HFFc6 (cell line): Measurements from ENCODE around the gene ERCC3. TPM values are rescaled to one million over a fixed set of nuclear protein-coding genes. Genes with fewer than 3 reads are reported as not detected.
"Not testable (repeated sequence)": the region's sequence is repeated elsewhere in the genome, so short reads cannot be mapped to it uniquely, and the experiment has no call there.

Experiments used
- DNase-seq: peaks from one replicate; pipeline ENCODE4 v3.0.0-alpha.2; 2018
- H3K27ac Mint-ChIP-seq: 2 replicates; pipeline ENCODE4 v1.8.0; 2020; ENCODE audit warnings: mild to moderate bottlenecking, mixed read lengths
- H3K27me3 Mint-ChIP-seq: 2 replicates; pipeline ENCODE4 v1.8.0; 2021; ENCODE audit warnings: mild to moderate bottlenecking, moderate library complexity, mixed read lengths; ENCODE audit not compliant: insufficient read depth
- H3K36me3 Mint-ChIP-seq: 2 replicates; pipeline ENCODE4 v1.8.0; 2021; ENCODE audit warnings: low read depth, mixed read lengths
- H3K4me1 Mint-ChIP-seq: 2 replicates; pipeline ENCODE4 v1.8.0; 2020; ENCODE audit warnings: low read depth, mixed read lengths
- H3K4me3 Mint-ChIP-seq: 2 replicates; pipeline ENCODE4 v1.8.0; 2020; ENCODE audit warnings: mild to moderate bottlenecking, moderate library complexity, mixed read lengths
- H3K9me3 Mint-ChIP-seq: 2 replicates; pipeline ENCODE4 v1.8.0; 2020; ENCODE audit warnings: mild to moderate bottlenecking, mixed read lengths
- total RNA-seq, 6 experiments: library from RNA; stranded (reverse); fragmentation: NEBNext Ultra II Directional; extraction: Animal tissue kit (Norgen Biotek cat#: 25700); gene quantifications; 2 replicates in 1 of 6; 3 replicates in 5 of 6; pipeline ENCODE4 v1.2.3, GENCODE V29; 2021
- TF ChIP-seq, protein P1 (sequence below): fragments of 200-600 bp; sonication (generic); IDR thresholded peaks from 2 replicates; pipeline ENCODE4 v1.5.0; 2021; ENCODE audit warnings: antibody characterized with exemption, mild to moderate bottlenecking

The ERCC3 gene
- total RNA-seq, 6 experiments from 2014 or later, result 33.0 to 38.5 (median 36.3) TPM

DNA sequence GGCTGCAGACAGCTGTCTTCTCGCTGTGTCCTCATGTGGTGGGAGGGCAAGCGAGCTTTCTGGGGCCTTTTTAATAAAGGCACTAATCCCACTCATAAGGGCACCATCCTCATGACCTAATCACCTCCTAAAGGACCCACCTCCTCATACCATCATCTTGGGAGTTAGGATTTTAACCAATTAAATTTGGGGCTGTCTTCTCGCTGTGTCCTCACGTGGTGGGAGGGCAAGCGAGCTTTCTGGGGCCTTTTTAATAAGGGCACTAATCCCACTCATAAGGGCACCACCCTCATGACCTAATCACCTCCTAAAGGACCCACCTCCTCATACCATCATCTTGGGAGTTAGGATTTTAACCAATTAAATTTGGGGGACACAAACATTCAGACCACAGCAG is 66.7 kb downstream of the ERCC3 start:
- H3K4me1 Mint-ChIP-seq, result peaks cover 34% of the 10 kb centered on the region
- peaks cover 12% of the 10 kb centered on the region for H3K27me3 Mint-ChIP-seq
- H3K9me3 Mint-ChIP-seq, H3K4me3 Mint-ChIP-seq, H3K36me3 Mint-ChIP-seq, DNase-seq: not testable (repeated sequence)
- H3K27ac Mint-ChIP-seq, result peak overlapping the region; percentile 71
- TF ChIP-seq, protein P1, sequence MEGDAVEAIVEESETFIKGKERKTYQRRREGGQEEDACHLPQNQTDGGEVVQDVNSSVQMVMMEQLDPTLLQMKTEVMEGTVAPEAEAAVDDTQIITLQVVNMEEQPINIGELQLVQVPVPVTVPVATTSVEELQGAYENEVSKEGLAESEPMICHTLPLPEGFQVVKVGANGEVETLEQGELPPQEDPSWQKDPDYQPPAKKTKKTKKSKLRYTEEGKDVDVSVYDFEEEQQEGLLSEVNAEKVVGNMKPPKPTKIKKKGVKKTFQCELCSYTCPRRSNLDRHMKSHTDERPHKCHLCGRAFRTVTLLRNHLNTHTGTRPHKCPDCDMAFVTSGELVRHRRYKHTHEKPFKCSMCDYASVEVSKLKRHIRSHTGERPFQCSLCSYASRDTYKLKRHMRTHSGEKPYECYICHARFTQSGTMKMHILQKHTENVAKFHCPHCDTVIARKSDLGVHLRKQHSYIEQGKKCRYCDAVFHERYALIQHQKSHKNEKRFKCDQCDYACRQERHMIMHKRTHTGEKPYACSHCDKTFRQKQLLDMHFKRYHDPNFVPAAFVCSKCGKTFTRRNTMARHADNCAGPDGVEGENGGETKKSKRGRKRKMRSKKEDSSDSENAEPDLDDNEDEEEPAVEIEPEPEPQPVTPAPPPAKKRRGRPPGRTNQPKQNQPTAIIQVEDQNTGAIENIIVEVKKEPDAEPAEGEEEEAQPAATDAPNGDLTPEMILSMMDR, result 0 out of 2 replicates have a peak, but pooled peaks have one; percentile 11

DNA sequence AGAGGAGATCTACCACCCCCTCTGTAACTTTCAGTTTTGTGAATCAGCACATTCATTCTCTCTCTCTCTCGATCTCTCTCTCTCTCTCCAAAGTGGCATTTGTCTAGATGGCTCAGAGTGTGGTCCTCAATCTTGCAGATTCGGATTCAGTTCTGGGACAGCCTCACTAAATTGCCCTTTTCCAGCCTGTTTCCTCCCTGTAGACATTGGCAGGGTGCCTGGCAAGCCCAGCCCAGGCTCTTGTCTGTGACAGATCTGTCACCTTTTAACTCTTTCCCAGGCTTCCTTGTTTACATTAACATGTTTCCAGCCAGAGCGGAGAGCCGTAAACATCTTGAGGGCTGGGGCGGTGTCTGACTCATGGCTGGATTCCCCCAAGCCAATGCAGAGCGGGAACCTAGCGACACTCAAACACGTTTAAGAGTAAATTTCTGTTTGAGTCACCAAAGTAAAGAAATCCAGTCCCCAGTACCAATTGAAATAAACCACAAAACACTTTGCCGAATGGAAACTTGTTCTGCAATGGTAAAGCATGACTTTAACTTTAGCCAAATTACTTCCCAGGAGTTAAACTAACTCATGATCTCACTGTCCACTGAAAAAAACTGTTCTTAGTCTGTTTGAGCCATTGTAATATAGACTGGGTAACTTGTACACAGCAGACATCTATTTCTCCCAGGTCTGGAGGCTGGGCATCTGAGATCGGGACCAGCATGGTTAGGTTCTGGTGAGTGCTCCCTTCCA is 67.3 kb downstream of the ERCC3 start:
- Mint-ChIP-seq H3K4me3 (peak overlapping the region; percentile 80), H3K9me3 (no peaks in the 10 kb centered on the region), H3K4me1 (peaks cover 34% of the 10 kb centered on the region), H3K27me3 (peaks cover 12% of the 10 kb centered on the region), H3K27ac (peak overlapping the region; percentile 71), H3K36me3 (no peaks in the 10 kb centered on the region)
- TF ChIP-seq, protein P1, result no peak
- peak; percentile 93 for DNase-seq

DNA sequence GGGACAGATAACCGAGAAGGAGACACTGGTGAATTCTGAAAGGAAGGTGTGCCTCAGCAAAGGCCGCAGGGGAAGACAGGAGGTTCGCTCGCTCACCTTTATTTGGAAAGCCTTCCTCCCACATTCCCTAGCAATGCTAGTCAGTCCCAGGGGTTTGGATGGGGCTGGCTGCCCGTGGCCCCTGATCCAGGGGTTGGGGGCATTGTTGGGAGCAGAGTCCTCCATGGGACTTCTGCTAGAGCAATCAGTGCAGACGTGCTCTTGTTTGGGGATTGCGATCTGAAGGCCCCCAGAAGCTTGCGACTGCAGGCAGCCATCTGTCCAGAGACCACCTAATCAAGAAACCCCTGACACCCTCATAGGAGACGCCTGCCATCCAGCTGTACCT is 67.8 kb downstream of the ERCC3 start:
- Mint-ChIP-seq H3K27me3 (peaks cover 12% of the 10 kb centered on the region), H3K4me1 (peaks cover 34% of the 10 kb centered on the region), H3K4me3 (peak overlapping the region; percentile 80), H3K36me3 (no peaks in the 10 kb centered on the region), H3K9me3 (no peaks in the 10 kb centered on the region), H3K27ac (peak overlapping the region; percentile 71)
- TF ChIP-seq, protein P1, result no peak
- DNase-seq, result no peak

DNA sequence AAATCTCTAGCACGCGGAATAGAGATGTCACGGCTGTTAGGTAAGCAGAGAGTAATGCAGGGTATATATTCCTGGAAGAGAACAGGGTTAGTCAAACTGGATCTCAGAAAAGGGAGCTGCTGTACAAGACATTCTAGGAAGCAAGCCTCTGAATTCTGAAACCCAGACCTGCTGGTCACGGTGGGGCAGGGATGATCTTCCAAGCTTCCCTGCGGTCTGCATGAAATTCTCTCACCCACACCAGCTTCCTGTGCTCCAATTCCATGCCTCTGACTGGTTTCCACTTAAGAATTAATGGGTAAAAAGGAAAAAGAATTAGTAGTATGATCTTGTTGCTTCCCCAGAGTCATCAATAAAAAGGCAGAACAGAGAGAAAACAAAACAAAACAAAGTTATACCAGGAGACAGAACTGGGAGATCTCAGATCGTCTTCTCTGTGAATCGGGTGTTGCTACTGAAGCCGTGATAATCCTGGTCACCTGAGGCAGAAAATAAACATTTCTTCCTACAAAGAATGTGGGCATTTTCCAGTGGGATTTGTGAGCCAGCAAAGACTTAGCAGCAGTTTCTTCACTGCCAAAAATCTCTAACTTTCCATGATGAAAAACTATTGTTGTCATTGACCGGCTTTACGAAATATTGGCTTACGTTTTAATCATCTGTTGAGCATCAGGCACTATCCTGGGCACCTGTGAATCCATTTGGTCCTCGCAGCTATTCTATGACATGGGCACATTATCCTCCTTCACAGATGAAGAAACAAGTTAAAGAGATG is 68.6 kb downstream of the ERCC3 start:
- H3K4me3 Mint-ChIP-seq, result peak overlapping the region; percentile 80
- H3K36me3 Mint-ChIP-seq, result no peaks in the 10 kb centered on the region
- peak; percentile 47 for DNase-seq
- TF ChIP-seq, protein P1, result no peak
- H3K4me1 Mint-ChIP-seq, result peaks cover 39% of the 10 kb centered on the region
- peaks cover 13% of the 10 kb centered on the region for H3K27me3 Mint-ChIP-seq
- no peaks in the 10 kb centered on the region for H3K9me3 Mint-ChIP-seq
- H3K27ac Mint-ChIP-seq, result peak overlapping the region; percentile 64

DNA sequence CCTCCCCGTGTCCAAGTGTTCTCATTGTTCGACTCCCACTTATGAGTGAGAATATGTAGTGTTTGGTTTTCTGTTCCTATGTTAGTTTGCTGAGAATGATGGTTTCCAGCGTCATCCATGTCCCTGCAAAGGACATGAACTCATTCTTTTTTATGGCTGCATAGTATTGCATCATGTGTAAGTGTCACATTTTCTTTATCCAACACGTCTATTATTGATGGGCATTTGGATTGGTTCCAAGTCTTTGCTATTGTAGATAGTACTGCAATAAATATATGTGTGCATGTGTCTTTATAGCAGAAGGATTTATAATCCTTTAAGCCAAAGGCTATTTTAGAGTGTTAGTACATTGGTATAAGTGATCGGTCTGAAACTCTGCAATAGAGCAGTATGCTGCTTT is 69.8 kb downstream of the ERCC3 start:
- H3K4me1 Mint-ChIP-seq, result peaks cover 43% of the 10 kb centered on the region
- H3K4me3 Mint-ChIP-seq, result not testable (repeated sequence)

More for the DNA sequence above, 69.8 kb downstream of the ERCC3 start:
- H3K27ac Mint-ChIP-seq, H3K9me3 Mint-ChIP-seq, DNase-seq, H3K36me3 Mint-ChIP-seq: not testable (repeated sequence)
- peaks cover 12% of the 10 kb centered on the region for H3K27me3 Mint-ChIP-seq
